Measurements from ENCODE around the gene CCDC12.
A peak's percentile ranks its signal among the peaks of the same experiment; 100 is the strongest.

The CCDC12 gene

GRCh38 chr3:46990573-46991374 is 14.2 kb upstream of the CCDC12 start:
- no peak overlapping the region for H3K4me3 ChIP-seq (ENCODE audit: low read depth, low read length)
- no peak for DNase-seq (ENCODE audit: low read depth)
- TF ChIP-seq CTCF (IDR thresholded peaks at IDR 0.05; ENCODE audit: low read depth, low read length, missing control alignments), result no peak

- H3K4me3 ChIP-seq (ENCODE audit: low read depth, low read length), result no peak overlapping the region
- DNase-seq (ENCODE audit: low read depth), result no peak
- TF ChIP-seq CTCF (IDR thresholded peaks at IDR 0.05; ENCODE audit: low read depth, low read length, missing control alignments), result no peak
Observed at GRCh38 chr3:46989146-46989810, 12.7 kb upstream of the CCDC12 start.

- no peak for TF ChIP-seq CTCF (IDR thresholded peaks at IDR 0.05; ENCODE audit: low read depth, low read length, missing control alignments)
- H3K4me3 ChIP-seq (ENCODE audit: low read depth, low read length), result no peak overlapping the region
- no peak for DNase-seq (ENCODE audit: low read depth)
Observed at GRCh38 chr3:46988616-46989015, 12.1 kb upstream of the CCDC12 start.

- peak; percentile 83 for DNase-seq (ENCODE audit: low read depth)
- H3K4me3 ChIP-seq (ENCODE audit: low read depth, low read length), result peak overlapping the region; percentile 46
- no peak for TF ChIP-seq CTCF (IDR thresholded peaks at IDR 0.05; ENCODE audit: low read depth, low read length, missing control alignments)
Observed at GRCh38 chr3:46987743-46988401, 11.3 kb upstream of the CCDC12 start.

- TF ChIP-seq CTCF (IDR thresholded peaks at IDR 0.05; ENCODE audit: low read depth, low read length, missing control alignments), result no peak
- no peak for DNase-seq (ENCODE audit: low read depth)
- H3K4me3 ChIP-seq (ENCODE audit: low read depth, low read length), result peak overlapping the region; percentile 46
Observed at GRCh38 chr3:46987319-46987742, 10.8 kb upstream of the CCDC12 start.

GRCh38 chr3:46986782-46987310 is 10.3 kb upstream of the CCDC12 start:
- peak overlapping the region; percentile 46; the same call in 1 of the 2 replicates for H3K4me3 ChIP-seq (ENCODE audit: low read depth, low read length)
- no peak for DNase-seq (ENCODE audit: low read depth)
- TF ChIP-seq CTCF (IDR thresholded peaks at IDR 0.05; ENCODE audit: low read depth, low read length, missing control alignments), result no peak
